Natural killer cell (primary cell): Measurements from ENCODE around the gene KDM1B. TPM values are rescaled to one million over a fixed set of nuclear protein-coding genes. Genes with fewer than 3 reads are reported as not detected.
A peak's percentile ranks its signal among the peaks of the same experiment; 100 is the strongest.

Source experiments
- ATAC-seq, 3 donors: fragments of 150-1000 bp in 2 of 3; fragments of 200-7000 bp in 1 of 3; cut with Tn5 transposase; 1 replicate in 1 of 3; 2 replicates in 2 of 3; pipeline ENCODE4 v1.10.0; 2021; ENCODE audit warnings: mild to moderate bottlenecking in 2 of 3, moderate library complexity in 2 of 3
- DNase-seq, 2 donors: peaks; one replicate each; pipeline versions ENCODE4 v3.0.0 to v3.0.0-alpha.2; 2013 to 2021; ENCODE audit warnings: mixed read lengths in 1 of 2
- H3K27ac ChIP-seq: one replicate; pipeline ENCODE4 v1.5.1; 2013; ENCODE audit warnings: mild to moderate bottlenecking, low read length
- H3K27me3 ChIP-seq: one replicate; pipeline ENCODE4 v1.6.1; 2013; ENCODE audit warnings: low read length; ENCODE audit not compliant: control insufficient read depth, insufficient read depth
- H3K36me3 ChIP-seq: one replicate; pipeline ENCODE4 v1.6.1; 2013; ENCODE audit warnings: low read length; ENCODE audit not compliant: control insufficient read depth, insufficient read depth
- H3K4me1 ChIP-seq: one replicate; pipeline ENCODE4 v1.6.1; 2013; ENCODE audit warnings: low read length; ENCODE audit not compliant: control insufficient read depth, insufficient read depth
- H3K4me3 ChIP-seq: one replicate; pipeline ENCODE4 v1.5.1; 2013; ENCODE audit warnings: low read length
- H3K9me3 ChIP-seq: one replicate; pipeline ENCODE4 v1.6.1; 2013; ENCODE audit warnings: low read length; ENCODE audit not compliant: control insufficient read depth, insufficient read depth
- H3K27ac Mint-ChIP-seq, 2 donors: one replicate each; pipeline ENCODE4 v1.8.0; 2022; ENCODE audit warnings: mild to moderate bottlenecking in 2 of 2, mixed read lengths in 2 of 2, moderate library complexity in 1 of 2
- H3K27me3 Mint-ChIP-seq, 2 donors: one replicate each; pipeline ENCODE4 v1.8.0; 2022; ENCODE audit warnings: low read depth in 2 of 2, mixed read lengths in 2 of 2
- H3K36me3 Mint-ChIP-seq: one replicate; pipeline ENCODE4 v1.8.0; 2022; ENCODE audit warnings: mixed read lengths
- H3K4me1 Mint-ChIP-seq, 2 donors: one replicate each; pipeline ENCODE4 v1.8.0; 2022; ENCODE audit warnings: mixed read lengths in 2 of 2
- H3K4me3 Mint-ChIP-seq: one replicate; pipeline ENCODE4 v1.8.0; 2022; ENCODE audit warnings: mild to moderate bottlenecking, moderate library complexity, mixed read lengths
- H3K9me3 Mint-ChIP-seq, 2 donors: one replicate each; pipeline ENCODE4 v1.8.0; 2022; ENCODE audit warnings: mixed read lengths in 2 of 2
- CTCF ChIP-seq: fragments of 200-600 bp; IDR thresholded peaks from one replicate; pipeline ENCODE4 v1.8.0; 2022; ENCODE audit warnings: antibody characterized with exemption
- WGBS: methylation state at CpG from one replicate; pipeline ENCODE4 v1.1.7; 2013; ENCODE audit warnings: missing lambda C conversion rate; ENCODE audit not compliant: insufficient coverage; 5-methylcytosine and 5-hydroxymethylcytosine counted together
- intact Hi-C: fragments of 100-400 bp; cut with micrococcal nuclease; formaldehyde crosslinking; loops from one replicate; pipeline ENCODE4 v1.14.2; 2022
- total RNA-seq, 4 donors: library from RNA; stranded (reverse); fragments of 120-200 nt in 1 of 4; gene quantifications; one replicate each; pipeline versions ENCODE4 v1.2.3 to v1.2.4, GENCODE V29; 2013 to 2022

KDM1B gene
- total RNA-seq, 3 donors from 2014 or later (not counting 1 experiment from before 2014, with no cell fraction given) = 12.7 to 13.3 (median 13.0) TPM

GRCh38 chr6:18263418-18264218 lies 108.4 kb downstream of the KDM1B start:
- peak overlapping the region; percentile 84 for H3K4me3 ChIP-seq
- Mint-ChIP-seq H3K4me3 (peak overlapping the region; percentile 97), H3K27me3 (no peaks in the 10 kb centered on the region), H3K9me3 (no peaks in the 10 kb centered on the region), H3K27ac (peak overlapping the region; percentile 91 to 94), H3K4me1 (peaks cover 56% of the 10 kb centered on the region in 2 donors), H3K36me3 (no peaks in the 10 kb centered on the region)
- no peak for TF ChIP-seq CTCF
- intact Hi-C loops = loop anchor here (1.0 to 2.0 kb wide), 2 partner anchors 108 to 557 kb away; partner anchors contain the start of genes KDM1B, NUP153 and TPMT
- H3K9me3 ChIP-seq = no peaks in the 10 kb centered on the region
- peaks cover 31% of the 10 kb centered on the region for H3K4me1 ChIP-seq
- H3K27me3 ChIP-seq = no peaks in the 10 kb centered on the region
- peak; percentile 14 to 30 (median 15) for ATAC-seq
- peak overlapping the region; percentile 77 for H3K27ac ChIP-seq
- peak; percentile 36 to 64 for DNase-seq
- no peaks in the 10 kb centered on the region for H3K36me3 ChIP-seq
- under 1% methylated on average over 50 of the region's 50 CpGs for whole genome bisulfite sequencing

DNA sequence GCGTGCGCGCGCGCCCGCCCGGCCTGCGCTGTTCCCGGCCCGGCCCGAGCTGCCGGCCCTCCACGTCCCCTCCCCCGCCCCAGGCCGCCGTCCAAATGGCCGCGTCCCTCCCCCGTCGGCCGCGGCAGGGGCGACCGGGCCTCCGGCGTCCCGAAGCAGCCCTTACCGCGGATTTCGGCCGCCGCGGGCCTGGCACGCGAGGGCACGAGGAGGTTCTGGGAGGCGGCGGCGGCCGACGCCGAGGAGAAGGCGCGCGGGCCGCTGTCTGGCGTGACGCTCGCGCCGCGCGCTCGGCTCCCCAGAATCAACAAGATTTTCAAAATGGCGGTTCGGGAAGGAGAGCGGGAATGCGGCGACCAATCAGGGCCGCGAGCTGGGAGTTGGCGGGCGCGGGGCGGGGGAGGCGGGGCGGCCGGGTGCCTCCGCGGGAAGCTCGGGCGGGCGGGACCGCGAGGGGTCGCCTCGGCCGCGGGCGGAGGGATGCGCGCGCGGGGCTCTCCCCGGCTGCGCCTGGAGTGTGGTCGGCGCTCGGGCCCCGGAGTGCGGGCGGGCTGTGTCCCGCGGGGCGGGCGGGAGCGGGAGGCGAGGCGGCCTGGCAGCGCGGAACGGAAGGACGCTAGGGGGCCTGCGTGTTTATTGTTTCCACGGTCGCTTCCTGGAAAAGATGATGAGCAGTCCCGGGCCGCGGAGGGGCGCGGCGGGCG lies 109.1 kb downstream of the KDM1B start, which contains the start of gene DEK:
TSS of gene DEK (minus strand) at position 312 of the 704 bp plus-strand sequence. CDS start 543 bp downstream, outside the sequence.
- Histone ChIP-seq H3K9me3 (no peaks in the 10 kb centered on the region), H3K4me3 (peak within 1 kb of the TSS; percentile 84), H3K27me3 (no peaks in the 10 kb centered on the region), H3K36me3 (no peaks in the 10 kb centered on the region), H3K4me1 (peaks cover 31% of the 10 kb centered on the region), H3K27ac (peak within 1 kb of the TSS; percentile 81)
- ATAC-seq (peak; percentile 66 to 83 (median 73)), DNase-seq (peak; percentile 73 to 88)
- Mint-ChIP-seq H3K4me1 (peaks cover 54 to 56% of the 10 kb centered on the region in 2 donors), H3K4me3 (peak within 1 kb of the TSS; percentile 97), H3K9me3 (no peaks in the 10 kb centered on the region), H3K36me3 (no peaks in the 10 kb centered on the region), H3K27me3 (no peaks in the 10 kb centered on the region), H3K27ac (peak within 1 kb of the TSS; percentile 91 to 94)
- intact Hi-C loops = loop anchor here (1.0 to 2.0 kb wide), 2 partner anchors 109 to 558 kb away; partner anchors contain the start of genes KDM1B, NUP153 and TPMT
- TF ChIP-seq CTCF = peak; percentile 41
- under 1% methylated on average over 113 of the region's 113 CpGs for WGBS

DNA sequence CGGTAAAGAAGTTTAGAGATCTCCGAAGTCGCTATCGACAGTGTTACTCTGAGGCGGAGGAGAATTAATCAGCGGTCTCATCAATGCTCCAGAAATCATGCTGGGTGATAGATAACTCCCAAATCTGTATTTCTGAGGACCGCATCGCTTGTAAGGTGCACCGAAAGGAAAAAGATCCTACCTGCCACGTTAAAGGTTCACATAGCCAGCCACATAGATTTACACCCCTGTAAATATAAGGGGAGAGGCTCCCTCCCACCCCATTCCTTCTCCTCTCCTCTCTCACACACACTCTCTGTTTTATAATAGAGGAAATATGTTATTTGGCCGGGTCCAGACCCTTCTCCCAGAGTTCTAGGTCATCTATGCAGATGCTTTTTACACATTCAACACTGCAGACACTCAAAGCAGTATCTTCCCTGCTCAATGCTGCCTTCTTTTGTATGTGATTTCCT lies 109.7 kb downstream of the KDM1B start:
- DNase-seq = no peak

More for the DNA sequence above, 109.7 kb downstream of the KDM1B start:
- intact Hi-C loops = loop anchor here (1.0 to 2.0 kb wide), 2 partner anchors 110 to 558 kb away; partner anchors contain the start of genes KDM1B, NUP153 and TPMT
- Histone ChIP-seq H3K4me1 (peaks cover 31% of the 10 kb centered on the region), H3K27me3 (no peaks in the 10 kb centered on the region), H3K36me3 (no peaks in the 10 kb centered on the region), H3K9me3 (no peaks in the 10 kb centered on the region), H3K4me3 (peak overlapping the region; percentile 47), H3K27ac (peak overlapping the region; percentile 81)
- Mint-ChIP-seq H3K27me3 (no peaks in the 10 kb centered on the region), H3K9me3 (no peaks in the 10 kb centered on the region), H3K4me1 (peaks cover 48 to 51% of the 10 kb centered on the region in 2 donors), H3K27ac (peak overlapping the region; percentile 82 to 94), H3K4me3 (peak overlapping the region; percentile 89), H3K36me3 (no peaks in the 10 kb centered on the region)
- ATAC-seq = no peak
- under 1% methylated on average over 8 of the region's 11 CpGs for WGBS
- no peak for TF ChIP-seq CTCF
